MCF 10A (cell line): Measurements from ENCODE around the gene PLEKHA4. TPM values are rescaled to one million over a fixed set of nuclear protein-coding genes. Genes with fewer than 3 reads are reported as not detected.
"Not testable (repeated sequence)": the region's sequence is repeated elsewhere in the genome, so short reads cannot be mapped to it uniquely, and the experiment has no call there.

Source experiments
- BruUV-seq: library from RNA; stranded (reverse); fragments of 400-500 nt; replicated peaks from 2 replicates; lab custom pipeline; 2021; lab: Mats Ljungman, UMichigan
- CTCF ChIA-PET: fragments of 300-600 bp; sonication (Branson Sonifier 250); formaldehyde crosslinking; extraction: SDS; loops from one replicate; lab custom pipeline; 2021; ENCODE audit warnings: antibody characterized with exemption, inconsistent platforms; lab: Yijun Ruan, JAX
- POLR2A ChIA-PET: fragments of 300-600, 350-650 bp; sonication (Branson Sonifier 250); formaldehyde crosslinking; extraction: SDS; loops from one replicate; lab custom pipeline; 2020; ENCODE audit warnings: antibody characterized with exemption, inconsistent platforms; lab: Yijun Ruan, JAX
- DNase-seq: peaks from one replicate; pipeline ENCODE4 v3.0.0-alpha.2; 2018; ENCODE audit not compliant: unreplicated experiment
- H3K27ac Mint-ChIP-seq: one replicate; pipeline ENCODE4 v1.8.0; 2022; ENCODE audit warnings: mild to moderate bottlenecking, low read depth, mixed read lengths; ENCODE audit not compliant: unreplicated experiment
- H3K27me3 Mint-ChIP-seq: one replicate; pipeline ENCODE4 v1.8.0; 2022; ENCODE audit warnings: mixed read lengths; ENCODE audit not compliant: insufficient read depth, unreplicated experiment
- H3K36me3 Mint-ChIP-seq: one replicate; pipeline ENCODE4 v1.8.0; 2022; ENCODE audit warnings: mild to moderate bottlenecking, moderate library complexity, mixed read lengths; ENCODE audit not compliant: insufficient read depth, unreplicated experiment
- H3K4me1 Mint-ChIP-seq: one replicate; pipeline ENCODE4 v1.8.0; 2022; ENCODE audit warnings: mixed read lengths; ENCODE audit not compliant: insufficient read depth, unreplicated experiment
- H3K4me3 Mint-ChIP-seq: one replicate; pipeline ENCODE4 v1.8.0; 2022; ENCODE audit warnings: mild to moderate bottlenecking, moderate library complexity, mixed read lengths; ENCODE audit not compliant: unreplicated experiment
- H3K9me3 Mint-ChIP-seq: one replicate; pipeline ENCODE4 v1.8.0; 2022; ENCODE audit warnings: mixed read lengths; ENCODE audit not compliant: unreplicated experiment
- intact Hi-C: fragments of 100-400 bp; cut with micrococcal nuclease; formaldehyde crosslinking; loops from 2 replicates; pipeline ENCODE4 v1.14.1; 2022
- total RNA-seq: library from RNA; stranded (reverse); gene quantifications from 2 replicates; pipeline ENCODE4 v1.2.3, GENCODE V29; 2022
- TF ChIP-seq, protein P1 (sequence below): fragments of 200-600 bp; IDR thresholded peaks from one replicate; pipeline ENCODE4 v1.8.0; 2022; ENCODE audit warnings: antibody characterized with exemption, mild to moderate bottlenecking; ENCODE audit not compliant: unreplicated experiment

The PLEKHA4 gene
- total RNA-seq, 1 experiment from 2014 or later, result 11.9 TPM

DNA sequence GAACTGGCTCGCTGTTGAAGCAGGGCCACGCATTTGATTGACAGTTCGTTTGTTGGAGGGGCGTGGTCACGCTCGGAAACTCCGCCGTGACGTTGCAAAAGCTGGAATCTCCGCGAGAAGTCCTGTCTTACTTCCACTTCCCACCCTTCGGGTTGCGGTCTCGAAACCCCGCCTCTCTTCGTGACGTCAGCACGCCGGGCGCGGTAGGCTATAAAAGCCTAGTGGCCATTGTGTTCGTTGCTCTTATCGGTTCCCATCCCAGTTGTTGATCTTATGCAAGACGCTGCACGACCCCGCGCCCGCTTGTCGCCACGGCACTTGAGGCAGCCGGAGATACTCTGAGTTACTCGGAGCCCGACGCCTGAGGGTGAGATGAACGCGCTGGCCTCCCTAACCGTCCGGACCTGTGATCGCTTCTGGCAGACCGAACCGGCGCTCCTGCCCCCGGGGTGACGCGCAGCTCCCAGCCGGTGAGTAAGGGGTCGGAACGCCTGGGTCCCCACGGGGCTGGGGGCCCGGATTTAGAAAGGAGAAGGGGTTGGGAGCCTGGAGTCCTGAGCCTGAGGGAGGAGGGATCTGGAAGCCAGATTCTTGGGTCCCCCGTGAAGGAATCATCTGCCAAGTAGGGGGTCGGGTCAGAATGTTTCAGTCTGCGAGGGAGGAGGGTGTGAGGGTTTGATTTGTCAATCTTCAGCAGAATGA lies 3.9 kb upstream of the PLEKHA4 start, which contains the start of gene PPP1R15A:
PPP1R15A (plus strand) TSS at position 240 of the 702 bp plus-strand sequence. CDS start 813 bp downstream, outside the sequence.
- BruUV-seq, result no TSS peak
- peaks cover 38% of the 10 kb centered on the region for H3K4me1 Mint-ChIP-seq
- H3K27me3 Mint-ChIP-seq, result no peaks in the 10 kb centered on the region
- CTCF ChIA-PET, result interaction anchor here (0.7 to 1.2 kb wide), 4 partner anchors 27 to 106 kb away, joined by 3 to 4 read pairs (median 4); no protein-coding TSS in a partner anchor
- intact Hi-C loops, result no loop called here
- peaks cover 55% of the 10 kb centered on the region for H3K36me3 Mint-ChIP-seq
- no peaks in the 10 kb centered on the region for H3K9me3 Mint-ChIP-seq
- TF ChIP-seq, protein P1, sequence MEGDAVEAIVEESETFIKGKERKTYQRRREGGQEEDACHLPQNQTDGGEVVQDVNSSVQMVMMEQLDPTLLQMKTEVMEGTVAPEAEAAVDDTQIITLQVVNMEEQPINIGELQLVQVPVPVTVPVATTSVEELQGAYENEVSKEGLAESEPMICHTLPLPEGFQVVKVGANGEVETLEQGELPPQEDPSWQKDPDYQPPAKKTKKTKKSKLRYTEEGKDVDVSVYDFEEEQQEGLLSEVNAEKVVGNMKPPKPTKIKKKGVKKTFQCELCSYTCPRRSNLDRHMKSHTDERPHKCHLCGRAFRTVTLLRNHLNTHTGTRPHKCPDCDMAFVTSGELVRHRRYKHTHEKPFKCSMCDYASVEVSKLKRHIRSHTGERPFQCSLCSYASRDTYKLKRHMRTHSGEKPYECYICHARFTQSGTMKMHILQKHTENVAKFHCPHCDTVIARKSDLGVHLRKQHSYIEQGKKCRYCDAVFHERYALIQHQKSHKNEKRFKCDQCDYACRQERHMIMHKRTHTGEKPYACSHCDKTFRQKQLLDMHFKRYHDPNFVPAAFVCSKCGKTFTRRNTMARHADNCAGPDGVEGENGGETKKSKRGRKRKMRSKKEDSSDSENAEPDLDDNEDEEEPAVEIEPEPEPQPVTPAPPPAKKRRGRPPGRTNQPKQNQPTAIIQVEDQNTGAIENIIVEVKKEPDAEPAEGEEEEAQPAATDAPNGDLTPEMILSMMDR, result no peak
- peak; percentile 99 for DNase-seq
- peak within 1 kb of the TSS; percentile 100 for H3K27ac Mint-ChIP-seq
- POLR2A ChIA-PET, result interaction anchor here (0.5 to 5.4 kb wide), 52 partner anchors 8 to 1741 kb away, joined by 3 to 54 read pairs (median 4); partner anchors contain the start of genes BAX, BCAT2, DHDH and FTL
- peak within 1 kb of the TSS; percentile 98 for H3K4me3 Mint-ChIP-seq

DNA sequence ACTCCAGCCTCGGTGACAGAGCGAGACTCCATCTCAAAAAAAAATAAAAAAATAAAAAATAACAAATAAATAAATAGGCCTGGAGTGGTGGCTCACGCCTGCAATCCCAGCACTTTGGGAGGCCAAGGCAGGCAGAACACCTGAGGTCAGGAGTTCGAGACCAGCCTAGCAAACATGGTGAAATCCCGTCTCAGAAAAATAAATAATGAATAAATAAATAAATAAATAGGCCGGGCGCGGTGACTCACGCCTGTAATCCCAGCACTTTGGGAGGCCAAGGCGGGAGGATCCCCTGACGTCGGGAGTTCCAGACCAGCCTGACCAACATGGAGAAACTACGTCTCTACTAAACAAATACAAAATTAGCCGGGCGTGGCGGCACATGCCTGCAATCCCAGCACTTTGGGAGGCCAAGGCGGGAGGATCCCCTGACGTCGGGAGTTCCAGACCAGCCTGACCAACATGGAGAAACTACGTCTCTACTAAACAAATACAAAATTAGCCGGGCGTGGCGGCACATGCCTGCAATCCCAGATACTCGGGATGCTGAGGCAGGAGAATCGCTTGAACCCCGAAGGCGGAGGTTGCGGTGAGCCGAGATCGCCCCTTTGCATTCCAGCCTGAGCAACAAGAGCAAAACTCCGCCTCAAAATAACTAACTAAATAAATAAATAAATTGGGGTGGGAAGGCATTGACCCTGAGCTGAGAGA lies 3.2 kb upstream of the PLEKHA4 start:
- CTCF ChIA-PET, result interaction anchor here (0.7 to 1.2 kb wide), 4 partner anchors 29 to 107 kb away, joined by 3 to 4 read pairs (median 4); no protein-coding TSS in a partner anchor
- Mint-ChIP-seq H3K36me3 (peaks cover 48% of the 10 kb centered on the region), H3K27ac (peak overlapping the region; percentile 100), H3K4me1 (peaks cover 38% of the 10 kb centered on the region), H3K4me3 (peak overlapping the region; percentile 98)
- BruUV-seq, DNase-seq, H3K9me3 Mint-ChIP-seq, intact Hi-C loops, H3K27me3 Mint-ChIP-seq: not testable (repeated sequence)
- POLR2A ChIA-PET, result interaction anchor here (0.5 to 5.4 kb wide), 45 partner anchors 9 to 722 kb away, joined by 3 to 54 read pairs (median 4); partner anchors contain the start of genes BAX, BCAT2, DHDH and FTL

- DNase-seq, result no peak
- CTCF ChIA-PET, result interaction anchor here (0.6 to 0.7 kb wide), 4 partner anchors 20 to 238 kb away, joined by 3 read pairs; no protein-coding TSS in a partner anchor
- H3K4me3 Mint-ChIP-seq, result no peak overlapping the region
- TF ChIP-seq, protein P1, result no peak
- POLR2A ChIA-PET, result no interaction called here
- peaks cover 26% of the 10 kb centered on the region for H3K4me1 Mint-ChIP-seq
- H3K36me3 Mint-ChIP-seq, result peaks cover 32% of the 10 kb centered on the region
- intact Hi-C loops, result no loop called here
- H3K9me3 Mint-ChIP-seq, result no peaks in the 10 kb centered on the region
- BruUV-seq, result no TSS peak
- H3K27me3 Mint-ChIP-seq, result no peaks in the 10 kb centered on the region
- no peak overlapping the region for H3K27ac Mint-ChIP-seq
These were observed 1.6 kb upstream of the PLEKHA4 start for GRCh38 chr19:48870048-48870447.

DNA sequence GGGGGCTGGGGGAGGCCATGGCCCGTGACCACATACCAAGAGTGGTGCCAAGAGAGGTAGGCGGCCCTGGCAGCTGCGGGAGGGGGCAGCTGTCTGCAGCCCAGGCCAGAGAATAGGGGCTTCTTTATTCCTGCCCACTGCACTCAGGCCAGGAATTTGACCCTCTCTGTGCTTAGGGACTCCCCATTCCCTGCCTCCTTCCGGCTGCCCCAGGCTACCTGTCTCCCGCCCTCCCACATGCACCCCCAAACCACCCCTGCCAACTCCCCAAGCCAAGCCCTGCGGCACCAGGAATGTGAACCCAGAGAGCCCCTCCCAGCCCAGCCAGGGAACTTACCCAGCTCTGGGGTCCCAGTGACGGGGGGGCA lies 687 bp downstream of the PLEKHA4 start:
- no peak for DNase-seq
- no peaks in the 10 kb centered on the region for H3K27me3 Mint-ChIP-seq
- H3K36me3 Mint-ChIP-seq, result peaks cover 9% of the 10 kb centered on the region
- no TSS peak for BruUV-seq
- H3K9me3 Mint-ChIP-seq, result no peaks in the 10 kb centered on the region
- TF ChIP-seq, protein P1, result no peak
- ChIA-PET CTCF (interaction anchor here (1.8 kb wide), 1 partner anchor 26 kb away, joined by 5 read pairs; no protein-coding TSS in a partner anchor), POLR2A (interaction anchor here (0.5 kb wide), 1 partner anchor 87 kb away, joined by 3 read pairs; the partner anchor contains the start of gene BAX)
- H3K4me1 Mint-ChIP-seq, result peaks cover 9% of the 10 kb centered on the region
- peak overlapping the region; percentile 71 for H3K4me3 Mint-ChIP-seq
- H3K27ac Mint-ChIP-seq, result peak overlapping the region; percentile 93
- intact Hi-C loops, result no loop called here
